SK-N-SH treated with all-trans-retinoic acid at 6 μM for 48 hours (cell line): ENCODE results near the gene METTL3.

Source experiments
- ATAC-seq: fragments of 200-7000 bp; cut with Tn5 transposase; 3 replicates; pipeline ENCODE4 v1.9.1; 2020; ENCODE audit warnings: mild to moderate bottlenecking, moderate library complexity
- ESRRG ChIP-seq: fragments of 250-450 bp; sonication (Bioruptor Pico); IDR thresholded peaks from 2 replicates; pipeline ENCODE4 v1.6.1; 2021; ENCODE audit warnings: mild to moderate bottlenecking
- ZNF70 ChIP-seq: fragments of 450-650 bp; formaldehyde crosslinking; IDR thresholded peaks from 2 replicates; pipeline ENCODE4 v1.5.0; 2020; ENCODE audit warnings: mild to moderate bottlenecking, moderate library complexity

The METTL3 gene

GRCh38 chr14:21454843-21455544 is 56.1 kb downstream of the METTL3 start (continued):
- TF ChIP-seq ESRRG (CRISPR knock-in tag), result no peak
- TF ChIP-seq, all 23 proteins: peak for 0

GRCh38 chr14:21449899-21450216 is 61.3 kb downstream of the METTL3 start:
- TF ChIP-seq ZNF70 (CRISPR knock-in tag), result no peak
- no peak for ATAC-seq
